ENCODE measurements around the gene ITIH3. TPM values are rescaled to one million over a fixed set of nuclear protein-coding genes. Genes with fewer than 3 reads are reported as not detected.

The ITIH3 gene
- total and polyA plus RNA-seq, 10 of the 15 experiments (the other 5 are each of a cell fraction or from before 2014, with no cell fraction given), result 0.07 to 0.17 (median 0.15) TPM; not detected in 7

GRCh38 chr3:52790337-52790736, 4.3 kb upstream of the ITIH3 start:
- BruUV-seq (replicated peaks), result no TSS peak
- no peak for ATAC-seq
- H3K9me3 ChIP-seq (replicated peaks; ENCODE audit: control insufficient read depth, insufficient read depth, low read length), result no peaks in the 10 kb centered on the region
- no peaks in the 10 kb centered on the region for H4K20me1 ChIP-seq (ENCODE audit: control insufficient read depth, insufficient read depth)
- H3K9ac ChIP-seq (ENCODE audit: control insufficient read depth, insufficient read depth, low read length), result no peak overlapping the region
- H3K4me1 ChIP-seq (ENCODE audit: control insufficient read depth, insufficient read depth, low read length), result no peaks in the 10 kb centered on the region
- POLR2A ChIA-PET, result no interaction called here
- intact Hi-C loops (cut with micrococcal nuclease; ENCODE audit: unreplicated experiment) (no loop called here), in situ Hi-C loops (cut with MboI) (no loop called here)
- H3K4me3 ChIP-seq, result no peak overlapping the region
- no peak for DNase-seq (ENCODE audit: low read depth, low spot score)
- SMC1A ChIA-PET (ENCODE audit: uncharacterized antibody, unreplicated experiment), result no interaction called here
- FAIRE-seq, result no peak
- 24% methylated on average over 7 of the region's 7 CpGs for WGBS (ENCODE audit: insufficient coverage, insufficient replicate concordance, low lambda C conversion rate, missing lambda C conversion rate)
- no peaks in the 10 kb centered on the region for H3K36me3 ChIP-seq (ENCODE audit: control insufficient read depth in 2 of 2, insufficient read depth in 2 of 2, low read length in 1 of 2)
- no peaks in the 10 kb centered on the region for H3K79me2 ChIP-seq (ENCODE audit: control insufficient read depth, insufficient read depth, low read length)
- no peak overlapping the region for H3K27ac ChIP-seq (ENCODE audit: control insufficient read depth, insufficient read depth)
- RAD21 ChIA-PET (ENCODE audit: unreplicated experiment), result no interaction called here
- no peak overlapping the region for H3K4me2 ChIP-seq (ENCODE audit: control insufficient read depth, insufficient read depth)
- no peaks in the 10 kb centered on the region; a peak in 1 of 4 replicates for H3K27me3 ChIP-seq (replicated peaks in 1 of 2; ENCODE audit: control insufficient read depth in 2 of 2, insufficient read depth in 2 of 2, low read length in 1 of 2)
- CTCF ChIA-PET, result interaction anchor here (1.0 kb wide), 1 partner anchor 8 kb away, joined by 4 read pairs; no protein-coding TSS in a partner anchor
- no peak overlapping the region for H2AFZ ChIP-seq (ENCODE audit: control insufficient read depth, low read depth, low read length)
- no peak for TF ChIP-seq WRNIP1 (IDR thresholded peaks at IDR 0.05; ENCODE audit: borderline replicate concordance, low read depth, low read length)
- TF ChIP-seq CUX1 (IDR thresholded peaks at IDR 0.05; ENCODE audit: insufficient replicate concordance, low read depth, low read length), result no peak
- TF ChIP-seq HDAC2 (IDR thresholded peaks at IDR 0.05), result no peak
- no peak for TF ChIP-seq POLR2A (IDR thresholded peaks at IDR 0.05; ENCODE audit: low read depth, low read length)
- no peak for TF ChIP-seq RB1 (IDR thresholded peaks at IDR 0.05; ENCODE audit: borderline replicate concordance)
- TF ChIP-seq GABPA (IDR thresholded peaks at IDR 0.05; ENCODE audit: low read depth), result no peak
- no peak for TF ChIP-seq SUZ12 (IDR thresholded peaks at IDR 0.05; ENCODE audit: unreplicated experiment)
- TF ChIP-seq NR2C1 (IDR thresholded peaks at IDR 0.05), result no peak
- no peak for TF ChIP-seq ZNF622 (IDR thresholded peaks at IDR 0.05)
- TF ChIP-seq PBX3 (IDR thresholded peaks at IDR 0.05; ENCODE audit: insufficient replicate concordance, low read depth, low read length), result no peak
- no peak for TF ChIP-seq NRF1 (conservative IDR thresholded peaks at IDR 0.05; ENCODE audit: low read depth, low read length)
- TF ChIP-seq ASH2L (IDR thresholded peaks at IDR 0.05; ENCODE audit: borderline replicate concordance, low read depth), result no peak
- no peak for TF ChIP-seq ZBTB33 (IDR thresholded peaks at IDR 0.05)
- no peak for TF ChIP-seq TBL1XR1 (IDR thresholded peaks at IDR 0.05; ENCODE audit: low read depth, low read length)
- TF ChIP-seq SPI1 (IDR thresholded peaks at IDR 0.05; ENCODE audit: borderline replicate concordance, insufficient read depth, low read depth, low read length), result no peak
- no peak for TF ChIP-seq ATF7 (IDR thresholded peaks at IDR 0.05; ENCODE audit: low read depth)
